Measurements from ENCODE around the gene CYP2E1.
"Not testable (repeated sequence)": the region's sequence is repeated elsewhere in the genome, so short reads cannot be mapped to it uniquely, and the experiment has no call there.

The CYP2E1 gene

DNA sequence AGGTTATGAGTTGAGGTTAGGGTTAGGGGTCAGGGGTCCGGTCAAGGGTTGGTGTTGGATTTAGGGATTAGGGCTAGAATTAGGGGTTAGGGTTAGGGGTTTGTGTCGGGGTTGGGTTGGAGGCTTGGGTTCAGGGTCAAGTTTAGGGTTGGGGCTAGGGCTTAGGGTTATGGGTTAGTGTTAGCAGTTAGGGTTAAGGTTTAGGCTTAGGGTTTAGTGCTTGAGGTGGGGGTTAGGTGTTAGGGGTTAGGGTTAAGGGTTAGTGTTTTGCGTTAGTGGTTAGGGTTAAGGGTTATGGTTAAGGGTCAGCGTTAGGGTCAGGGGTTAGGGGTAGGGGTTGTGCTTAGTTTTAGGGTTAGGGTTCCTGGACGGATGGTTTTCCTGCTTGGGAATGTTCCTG, 40.0 kb downstream of the CYP2E1 start:
- DNase-seq (ENCODE audit: low read depth, low spot score): no peak
- H3K4me3 ChIP-seq (ENCODE audit: low read depth, low read length): no peak overlapping the region
- ChIA-PET POLR2A (no interaction called here), CTCF (no interaction called here)
- TF ChIP-seq, protein P1, sequence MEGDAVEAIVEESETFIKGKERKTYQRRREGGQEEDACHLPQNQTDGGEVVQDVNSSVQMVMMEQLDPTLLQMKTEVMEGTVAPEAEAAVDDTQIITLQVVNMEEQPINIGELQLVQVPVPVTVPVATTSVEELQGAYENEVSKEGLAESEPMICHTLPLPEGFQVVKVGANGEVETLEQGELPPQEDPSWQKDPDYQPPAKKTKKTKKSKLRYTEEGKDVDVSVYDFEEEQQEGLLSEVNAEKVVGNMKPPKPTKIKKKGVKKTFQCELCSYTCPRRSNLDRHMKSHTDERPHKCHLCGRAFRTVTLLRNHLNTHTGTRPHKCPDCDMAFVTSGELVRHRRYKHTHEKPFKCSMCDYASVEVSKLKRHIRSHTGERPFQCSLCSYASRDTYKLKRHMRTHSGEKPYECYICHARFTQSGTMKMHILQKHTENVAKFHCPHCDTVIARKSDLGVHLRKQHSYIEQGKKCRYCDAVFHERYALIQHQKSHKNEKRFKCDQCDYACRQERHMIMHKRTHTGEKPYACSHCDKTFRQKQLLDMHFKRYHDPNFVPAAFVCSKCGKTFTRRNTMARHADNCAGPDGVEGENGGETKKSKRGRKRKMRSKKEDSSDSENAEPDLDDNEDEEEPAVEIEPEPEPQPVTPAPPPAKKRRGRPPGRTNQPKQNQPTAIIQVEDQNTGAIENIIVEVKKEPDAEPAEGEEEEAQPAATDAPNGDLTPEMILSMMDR (IDR thresholded peaks at IDR 0.05; ENCODE audit: insufficient read depth, low read length, missing control alignments): no peak

DNA sequence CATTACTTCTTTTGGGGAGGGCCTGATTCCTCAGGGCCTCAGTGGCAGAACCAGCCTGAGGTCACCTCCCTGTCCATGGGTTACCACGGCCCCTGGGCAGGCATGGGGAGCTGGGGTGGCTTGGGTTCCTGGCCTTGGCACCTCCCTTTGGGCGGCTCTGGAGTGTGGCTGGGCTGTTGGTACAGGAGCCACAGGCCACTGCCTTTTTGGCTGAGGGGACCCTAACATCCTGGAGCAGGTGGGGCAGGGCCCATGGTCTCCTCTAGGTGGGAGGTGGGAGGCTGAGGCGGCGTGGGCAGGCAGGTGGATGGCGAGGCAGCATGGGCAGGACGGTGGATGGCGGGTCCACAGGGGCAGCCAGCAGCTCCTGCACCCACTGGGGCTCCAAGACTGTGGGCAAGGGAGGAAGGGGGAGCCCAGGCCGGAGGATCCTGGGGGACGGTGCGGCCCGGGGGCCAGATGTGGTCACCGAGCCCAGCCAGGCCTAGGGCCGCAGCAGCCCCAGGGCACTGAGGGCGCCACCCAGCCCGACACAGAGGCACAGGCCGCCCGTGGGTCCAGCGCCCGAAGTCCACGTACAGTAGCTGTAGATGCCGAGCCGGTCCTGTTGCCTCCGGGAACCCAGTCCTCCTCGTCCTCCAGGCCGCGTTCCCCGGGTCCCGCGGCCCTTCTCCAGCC, 40.6 kb downstream of the CYP2E1 start:
- CTCF ChIA-PET: no interaction called here
- DNase-seq (ENCODE audit: low read depth, low spot score): no peak
- no peak overlapping the region for H3K4me3 ChIP-seq (ENCODE audit: low read depth, low read length)
- TF ChIP-seq, protein P1 (IDR thresholded peaks at IDR 0.05; ENCODE audit: insufficient read depth, low read length, missing control alignments): no peak
- POLR2A ChIA-PET: no interaction called here

DNA sequence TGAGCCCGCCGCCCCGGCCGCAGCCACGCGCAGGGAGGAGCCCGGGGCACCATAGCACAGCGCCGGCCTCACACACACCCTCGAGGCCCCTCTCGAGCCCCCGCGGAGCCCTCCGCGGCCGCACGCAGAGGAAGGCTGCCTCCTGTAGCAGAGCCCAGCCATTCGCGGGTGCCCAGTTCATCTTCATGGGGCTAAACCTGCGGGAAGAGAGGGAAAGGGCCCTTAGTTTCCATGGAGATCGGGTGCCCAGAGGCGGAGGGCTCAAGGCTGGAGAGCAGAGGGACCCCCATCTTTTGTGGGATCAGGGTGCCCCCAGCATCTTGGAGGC, 41.1 kb downstream of the CYP2E1 start:
- ChIA-PET CTCF (no interaction called here), POLR2A (no interaction called here)
- DNase-seq (ENCODE audit: low read depth, low spot score): no peak
- no peak overlapping the region for H3K4me3 ChIP-seq (ENCODE audit: low read depth, low read length)
- TF ChIP-seq, protein P1 (IDR thresholded peaks at IDR 0.05; ENCODE audit: insufficient read depth, low read length, missing control alignments): no peak

DNA sequence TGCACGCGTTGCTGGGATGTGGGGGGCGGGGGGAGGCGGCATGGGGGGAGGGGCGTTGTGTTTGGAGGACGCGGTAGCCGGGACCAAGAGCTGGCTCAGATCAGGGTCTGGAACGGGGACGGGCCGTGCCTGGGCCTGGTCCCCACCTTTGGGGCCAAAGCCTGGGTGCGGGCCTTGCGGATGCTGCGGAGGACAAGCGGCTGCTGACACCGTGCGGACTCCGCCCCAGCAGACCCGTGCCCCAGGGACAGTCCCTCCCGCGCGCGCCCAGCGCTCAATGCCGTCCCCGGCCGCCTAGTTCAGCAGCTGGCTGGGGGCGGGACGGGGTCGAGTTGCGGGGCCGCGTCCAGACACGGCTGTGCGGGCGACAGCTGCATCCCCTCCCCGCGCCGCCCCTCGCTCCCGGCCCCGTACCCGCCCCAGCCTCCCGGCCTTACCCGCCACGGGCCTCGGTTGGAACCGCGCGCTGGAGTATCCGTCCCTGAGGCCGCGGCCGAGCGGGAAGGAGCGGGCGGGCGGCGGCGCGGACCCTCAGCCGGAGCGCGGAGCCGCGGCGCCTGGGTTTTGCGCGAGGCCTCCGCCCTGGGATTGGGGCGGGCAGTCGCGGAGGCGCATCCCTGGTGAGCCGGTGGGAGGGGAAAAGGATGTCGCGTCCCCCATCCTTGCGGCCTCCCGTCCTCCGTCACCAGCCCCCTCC, 41.8 kb downstream of the CYP2E1 start:
- DNase-seq (ENCODE audit: low read depth, low spot score); H3K4me3 ChIP-seq (ENCODE audit: low read depth, low read length); POLR2A ChIA-PET; CTCF ChIA-PET: not testable (repeated sequence)

DNA sequence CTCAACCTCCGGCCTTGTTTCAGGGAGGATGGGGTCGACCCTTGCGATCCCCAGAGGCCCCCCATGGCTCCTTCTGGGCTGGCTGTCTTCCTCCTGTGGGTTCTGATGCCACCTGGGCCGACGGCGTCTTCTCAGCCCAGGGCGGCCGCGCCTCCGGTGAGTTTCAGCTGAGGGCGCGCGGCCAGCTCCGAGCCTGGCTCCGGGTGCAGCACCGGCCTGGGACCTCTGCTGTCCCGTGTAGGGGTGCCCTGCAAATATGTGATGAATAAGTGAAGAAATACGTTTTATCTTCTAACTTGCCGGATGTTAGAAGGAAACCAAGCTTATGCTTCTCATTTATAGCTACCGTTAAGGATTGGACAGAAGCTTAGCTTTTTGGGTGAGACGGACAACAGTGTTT, 42.6 kb downstream of the CYP2E1 start:
- DNase-seq (ENCODE audit: low read depth, low spot score); POLR2A ChIA-PET; H3K4me3 ChIP-seq (ENCODE audit: low read depth, low read length); CTCF ChIA-PET: not testable (repeated sequence)

DNA sequence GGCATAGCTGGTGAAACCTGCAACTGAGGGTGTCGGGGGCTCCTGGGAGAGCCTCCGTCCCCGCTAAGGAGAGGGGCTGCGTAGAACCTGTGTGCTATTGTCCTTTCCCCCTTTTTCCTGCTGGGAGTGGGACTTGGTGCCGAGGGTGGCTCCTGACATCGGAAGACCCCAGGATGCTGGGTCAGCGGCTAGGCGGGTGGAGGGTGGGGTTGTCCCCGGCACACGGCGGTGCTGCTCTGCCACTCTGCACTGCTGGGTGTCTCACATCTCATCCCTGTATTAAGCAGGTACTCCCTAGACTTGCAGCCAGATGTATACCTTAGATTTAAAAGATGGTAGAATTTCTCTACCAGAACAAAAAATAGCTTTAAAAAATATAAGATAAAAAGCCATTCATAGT, 44.9 kb downstream of the CYP2E1 start:
- H3K4me3 ChIP-seq (ENCODE audit: low read depth, low read length); CTCF ChIA-PET; POLR2A ChIA-PET; DNase-seq (ENCODE audit: low read depth, low spot score): not testable (repeated sequence)

DNA sequence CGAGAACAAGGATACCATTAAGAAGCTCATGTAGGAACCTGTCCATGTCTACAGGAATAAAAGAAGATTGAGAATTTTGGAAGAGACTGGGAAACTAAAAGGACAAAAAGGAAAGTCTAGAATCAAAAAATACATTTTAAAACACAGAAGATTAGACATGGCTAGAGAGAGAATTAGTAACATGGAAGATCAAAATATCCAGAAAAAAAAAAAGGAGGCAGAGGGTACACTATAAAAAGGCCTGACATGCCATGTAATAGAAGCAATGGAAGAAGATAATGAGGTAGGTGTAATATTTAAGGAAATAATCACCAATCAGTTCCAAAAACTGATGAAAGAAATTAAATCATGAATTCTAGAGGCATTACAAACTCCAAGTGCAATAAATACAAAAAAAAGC, 46.3 kb downstream of the CYP2E1 start:
- POLR2A ChIA-PET; DNase-seq (ENCODE audit: low read depth, low spot score); H3K4me3 ChIP-seq (ENCODE audit: low read depth, low read length): not testable (repeated sequence)
- CTCF ChIA-PET: interaction anchor here (0.7 to 1.0 kb wide), 2 partner anchors 135 to 136 kb away, joined by 3 to 4 read pairs; no protein-coding TSS in a partner anchor

DNA sequence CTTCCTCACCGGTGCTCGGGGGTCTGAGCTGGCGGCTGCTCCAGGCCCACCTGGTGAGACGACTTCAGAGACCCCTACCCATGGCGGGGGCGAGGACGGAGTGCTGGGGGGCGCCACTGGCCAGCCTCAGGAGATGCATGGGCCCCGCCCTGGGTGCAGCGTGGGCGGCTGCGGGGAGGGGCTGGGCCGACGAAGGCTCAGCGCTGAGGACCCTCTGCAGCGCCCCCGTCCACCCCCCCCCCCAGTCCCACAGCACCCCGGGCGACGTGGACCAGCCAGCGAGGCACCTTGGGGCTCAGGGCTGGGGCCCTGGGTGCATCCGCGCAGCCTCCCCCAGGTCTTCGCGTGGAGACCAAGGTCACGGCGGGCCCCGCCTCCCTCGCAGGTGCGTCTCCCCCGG, 49.9 kb downstream of the CYP2E1 start:
- DNase-seq (ENCODE audit: low read depth, low spot score); CTCF ChIA-PET; H3K4me3 ChIP-seq (ENCODE audit: low read depth, low read length); POLR2A ChIA-PET: not testable (repeated sequence)

All from AG04449 (cell line).